Activated CD8-positive, alpha-beta T cell treated with anti-CD3 and anti-CD28 coated beads for 36 hours (primary cell): ENCODE measurements around the gene MRPS10. TPM values are rescaled to one million over a fixed set of nuclear protein-coding genes. Genes with fewer than 3 reads are reported as not detected.

Experiments
- ATAC-seq: fragments of 200-7000 bp; cut with Tn5 transposase; one replicate; pipeline ENCODE4 v1.10.0; 2021; ENCODE audit warnings: mild to moderate bottlenecking, moderate library complexity
- CTCF ChIA-PET: fragments of 350-600 bp; sonication (Branson Sonifier 250); formaldehyde crosslinking; loops from one replicate; lab custom pipeline; 2021; ENCODE audit warnings: antibody characterized with exemption; lab: Charles Lee
- POLR2A ChIA-PET: fragments of 350-600 bp; sonication (Branson Sonifier 250); formaldehyde crosslinking; loops from one replicate; lab custom pipeline; 2021; ENCODE audit warnings: antibody characterized with exemption; lab: Charles Lee
- DNase-seq: peaks from one replicate; pipeline ENCODE4 v3.0.0-alpha.2; 2020
- H3K27ac Mint-ChIP-seq: one replicate; pipeline ENCODE4 v1.8.0; 2021; ENCODE audit warnings: mild to moderate bottlenecking, mixed read lengths
- H3K27me3 Mint-ChIP-seq: one replicate; pipeline ENCODE4 v1.8.0; 2021; ENCODE audit warnings: mixed read lengths
- H3K36me3 Mint-ChIP-seq: one replicate; pipeline ENCODE4 v1.8.0; 2021; ENCODE audit warnings: low read depth, mixed read lengths
- H3K4me1 Mint-ChIP-seq: one replicate; pipeline ENCODE4 v1.8.0; 2021; ENCODE audit warnings: low read depth, mixed read lengths
- H3K4me3 Mint-ChIP-seq: one replicate; pipeline ENCODE4 v1.8.0; 2021; ENCODE audit warnings: mild to moderate bottlenecking, moderate library complexity, mixed read lengths
- H3K9me3 Mint-ChIP-seq: one replicate; pipeline ENCODE4 v1.8.0; 2021; ENCODE audit warnings: mixed read lengths
- intact Hi-C: fragments of 100-400 bp; cut with micrococcal nuclease; formaldehyde crosslinking; loops from one replicate; pipeline ENCODE4 v1.10.0; 2022
- total RNA-seq, 2 experiments: library from RNA; stranded (reverse); gene quantifications; one replicate each; pipeline ENCODE4 v1.2.3, GENCODE V29; 2021
- TF ChIP-seq, protein P1 (sequence below): fragments of 200-600 bp; IDR thresholded peaks from one replicate; pipeline ENCODE4 v1.8.0; 2022; ENCODE audit warnings: antibody characterized with exemption, mild to moderate bottlenecking

The MRPS10 gene
- 10 to 100 TPM; 36.7 to 38.9 TPM for total RNA-seq

DNA sequence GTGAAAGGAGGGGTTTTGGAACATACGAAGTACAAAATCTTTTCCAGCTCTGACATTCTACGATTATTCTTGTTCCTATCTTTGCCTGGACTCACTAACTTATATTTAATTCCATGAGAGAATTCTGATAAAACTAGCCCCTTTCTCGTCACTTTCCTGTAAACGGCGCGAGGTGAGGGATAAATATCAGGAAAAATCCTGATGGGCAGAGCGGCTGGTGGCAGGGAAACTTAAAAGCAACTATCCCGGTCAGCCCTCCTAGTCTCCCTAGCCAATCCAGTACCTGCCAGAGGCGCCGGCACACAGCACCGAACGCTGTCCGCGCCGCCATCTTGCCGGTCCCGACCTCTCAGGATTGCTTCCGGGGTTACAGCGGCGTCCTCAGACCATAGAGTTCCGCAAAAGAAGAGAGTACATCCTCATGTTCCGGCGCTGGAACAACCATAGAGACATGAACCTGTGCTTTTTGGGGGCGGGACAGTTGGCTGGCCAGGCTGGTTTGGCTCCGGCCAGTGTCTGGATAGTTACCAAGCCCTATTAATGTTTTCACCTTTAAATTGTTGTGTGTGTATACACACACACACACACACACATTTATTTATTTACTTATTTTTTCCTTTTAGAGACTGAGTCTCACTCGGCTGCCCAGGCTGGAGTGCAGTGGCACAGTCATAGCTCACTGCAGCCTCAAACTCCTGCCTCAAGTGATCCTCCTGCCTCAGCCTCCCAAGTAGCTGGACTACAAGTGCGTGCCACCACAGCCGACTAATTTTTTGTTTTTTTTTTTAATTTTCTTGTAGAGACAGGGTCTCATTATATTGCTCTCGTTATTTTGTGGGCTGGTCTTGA lies at the start of gene MRPS10:
Gene MRPS10 (minus strand): TSS at position 343 of the 849 bp plus-strand sequence. CDS start 12 bp downstream, at position 331.
- H3K4me1 Mint-ChIP-seq: peaks cover 31% of the 10 kb centered on the region
- POLR2A ChIA-PET: interaction anchor here (0.6 to 1.5 kb wide), 4 partner anchors 9 to 99 kb away, joined by 3 to 7 read pairs (median 3); no protein-coding TSS in a partner anchor
- CTCF ChIA-PET: interaction anchor here (0.7 to 5.1 kb wide), 8 partner anchors 13 to 346 kb away, joined by 3 to 53 read pairs (median 4); partner anchors contain the start of genes TAF8 and UBR2
- no peaks in the 10 kb centered on the region for H3K9me3 Mint-ChIP-seq
- intact Hi-C loops: loop anchor here (10.0 kb wide), 1 partner anchor 293 kb away; the partner anchor contains the start of genes BYSL and MED20
- H3K27ac Mint-ChIP-seq: peak within 1 kb of the TSS; percentile 97
- H3K27me3 Mint-ChIP-seq: no peaks in the 10 kb centered on the region
- DNase-seq (peak; percentile 95), ATAC-seq (peak; percentile 100)
- H3K36me3 Mint-ChIP-seq: peaks cover 14% of the 10 kb centered on the region
- TF ChIP-seq, protein P1, sequence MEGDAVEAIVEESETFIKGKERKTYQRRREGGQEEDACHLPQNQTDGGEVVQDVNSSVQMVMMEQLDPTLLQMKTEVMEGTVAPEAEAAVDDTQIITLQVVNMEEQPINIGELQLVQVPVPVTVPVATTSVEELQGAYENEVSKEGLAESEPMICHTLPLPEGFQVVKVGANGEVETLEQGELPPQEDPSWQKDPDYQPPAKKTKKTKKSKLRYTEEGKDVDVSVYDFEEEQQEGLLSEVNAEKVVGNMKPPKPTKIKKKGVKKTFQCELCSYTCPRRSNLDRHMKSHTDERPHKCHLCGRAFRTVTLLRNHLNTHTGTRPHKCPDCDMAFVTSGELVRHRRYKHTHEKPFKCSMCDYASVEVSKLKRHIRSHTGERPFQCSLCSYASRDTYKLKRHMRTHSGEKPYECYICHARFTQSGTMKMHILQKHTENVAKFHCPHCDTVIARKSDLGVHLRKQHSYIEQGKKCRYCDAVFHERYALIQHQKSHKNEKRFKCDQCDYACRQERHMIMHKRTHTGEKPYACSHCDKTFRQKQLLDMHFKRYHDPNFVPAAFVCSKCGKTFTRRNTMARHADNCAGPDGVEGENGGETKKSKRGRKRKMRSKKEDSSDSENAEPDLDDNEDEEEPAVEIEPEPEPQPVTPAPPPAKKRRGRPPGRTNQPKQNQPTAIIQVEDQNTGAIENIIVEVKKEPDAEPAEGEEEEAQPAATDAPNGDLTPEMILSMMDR: no peak
- peak within 1 kb of the TSS; percentile 100 for H3K4me3 Mint-ChIP-seq

DNA sequence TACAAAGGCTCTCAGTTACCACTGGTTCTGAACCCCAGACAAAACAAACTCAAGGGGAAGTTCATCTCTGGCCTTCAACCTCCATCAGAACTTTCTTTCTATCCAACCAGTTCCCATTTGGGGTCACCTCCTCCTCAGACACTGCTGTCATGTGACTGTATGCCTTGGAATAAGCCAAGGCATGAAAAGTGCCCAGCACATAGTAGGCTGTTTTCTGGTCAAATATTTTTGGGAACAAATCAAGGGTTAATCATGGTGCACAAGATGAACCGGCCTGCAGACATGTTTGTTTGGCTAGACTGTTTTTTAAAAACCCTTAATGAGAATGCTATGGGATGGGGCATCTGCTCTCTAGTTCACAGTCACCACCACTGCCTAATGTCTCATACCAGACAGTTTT lies 48.9 kb upstream of the MRPS10 start:
- no peaks in the 10 kb centered on the region for H3K9me3 Mint-ChIP-seq
- intact Hi-C loops: no loop called here
- ChIA-PET CTCF (interaction anchor here (0.6 kb wide), 1 partner anchor 281 kb away, joined by 3 read pairs; no protein-coding TSS in a partner anchor), POLR2A (no interaction called here)
- no peak overlapping the region for H3K27ac Mint-ChIP-seq
- DNase-seq (no peak), ATAC-seq (no peak)
- H3K4me1 Mint-ChIP-seq: peaks cover 12% of the 10 kb centered on the region
- no peaks in the 10 kb centered on the region for H3K27me3 Mint-ChIP-seq
- no peak overlapping the region for H3K4me3 Mint-ChIP-seq
- peaks cover 11% of the 10 kb centered on the region for H3K36me3 Mint-ChIP-seq
- TF ChIP-seq, protein P1: no peak

DNA sequence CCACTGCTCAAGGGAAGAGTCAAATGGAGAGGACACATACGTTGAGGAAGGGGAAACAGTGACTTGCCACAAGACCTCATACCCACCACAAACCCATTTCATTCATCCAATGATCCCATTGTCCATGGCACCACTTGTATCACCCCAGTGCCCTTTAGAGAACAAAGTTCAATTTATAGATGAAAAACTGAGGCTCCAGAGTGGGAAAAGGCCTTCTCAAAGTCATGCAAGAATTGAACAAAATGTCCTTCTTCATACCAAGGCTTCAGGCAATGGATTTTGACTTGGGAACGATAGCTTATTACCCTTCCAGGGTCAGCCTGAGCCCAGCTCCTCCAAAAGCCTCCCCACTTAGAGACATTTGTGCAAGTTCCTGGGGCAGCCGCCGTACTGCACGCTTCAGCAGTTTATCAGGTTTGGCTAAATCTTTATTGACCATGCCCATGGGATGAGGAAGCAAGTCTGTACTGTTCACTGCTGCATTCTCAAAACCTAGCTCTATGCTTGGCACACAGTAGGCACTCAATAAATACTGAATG lies 47.3 kb upstream of the MRPS10 start:
- H3K9me3 Mint-ChIP-seq: no peaks in the 10 kb centered on the region
- POLR2A ChIA-PET: no interaction called here

DNA sequence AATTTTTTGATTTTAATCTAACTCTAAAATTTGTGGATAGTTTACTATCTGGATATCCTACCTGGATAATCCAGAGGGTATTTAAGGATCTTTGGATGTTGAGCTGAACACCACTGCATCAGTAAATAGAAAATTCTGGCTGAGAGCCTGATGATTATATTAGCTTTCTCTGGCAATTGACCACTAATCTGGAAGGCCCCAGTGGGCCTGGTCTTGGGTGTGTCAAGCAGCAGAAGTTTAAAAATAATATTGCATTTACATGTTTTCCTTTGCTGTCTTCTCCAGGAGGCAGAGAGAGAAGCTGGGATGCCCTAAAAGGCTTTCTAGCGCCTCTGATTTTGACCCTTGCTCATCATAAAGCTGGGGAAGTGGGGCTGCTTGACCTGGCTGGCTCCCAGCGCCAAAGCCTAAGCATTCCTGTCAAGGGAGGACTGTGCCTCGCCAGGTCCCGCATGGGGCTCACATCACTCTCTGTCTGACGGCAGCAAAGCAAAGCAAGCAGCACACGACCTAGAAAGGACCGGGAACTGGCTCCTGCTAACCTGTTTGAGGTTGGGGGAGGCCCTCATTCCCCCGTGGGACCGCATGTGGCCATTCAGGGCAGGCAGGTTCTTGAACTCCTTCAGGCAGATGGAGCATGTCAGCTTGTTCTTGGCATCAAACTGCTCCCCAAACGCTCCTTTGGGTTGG lies 46.6 kb upstream of the MRPS10 start:
- DNase-seq (no peak), ATAC-seq (no peak)
- ChIA-PET POLR2A (no interaction called here), CTCF (interaction anchor here (1.1 to 6.6 kb wide), 5 partner anchors 17 to 284 kb away, joined by 3 to 126 read pairs (median 4); no protein-coding TSS in a partner anchor)
- Mint-ChIP-seq H3K4me1 (peaks cover 8% of the 10 kb centered on the region), H3K9me3 (no peaks in the 10 kb centered on the region), H3K36me3 (peaks cover 8% of the 10 kb centered on the region), H3K4me3 (no peak overlapping the region), H3K27ac (no peak overlapping the region), H3K27me3 (no peaks in the 10 kb centered on the region)
- intact Hi-C loops: loop anchor here (5.0 kb wide), 1 partner anchor 283 kb away; no protein-coding TSS in a partner anchor
- TF ChIP-seq, protein P1: no peak

More for the DNA sequence above, 47.3 kb upstream of the MRPS10 start:
- Mint-ChIP-seq H3K27ac (no peak overlapping the region), H3K4me3 (no peak overlapping the region), H3K36me3 (peaks cover 11% of the 10 kb centered on the region), H3K27me3 (no peaks in the 10 kb centered on the region), H3K4me1 (peaks cover 14% of the 10 kb centered on the region)
- intact Hi-C loops: loop anchor here (5.0 kb wide), 1 partner anchor 282 kb away; no protein-coding TSS in a partner anchor
- CTCF ChIA-PET: interaction anchor here (1.1 to 6.6 kb wide), 3 partner anchors 160 to 283 kb away, joined by 3 to 126 read pairs (median 4); no protein-coding TSS in a partner anchor
- TF ChIP-seq, protein P1: no peak
- DNase-seq (no peak), ATAC-seq (no peak)
